Common myeloid progenitor, CD34-positive (primary cell): ENCODE data around the gene PCCA.
"Not testable (repeated sequence)": the region's sequence is repeated elsewhere in the genome, so short reads cannot be mapped to it uniquely, and the experiment has no call there.

Experiments
- CTCF ChIA-PET: fragments of 350-600 bp; sonication (Branson Sonifier 250); formaldehyde crosslinking; loops from one replicate; lab custom pipeline; 2021; ENCODE audit warnings: antibody characterized with exemption; lab: Charles Lee
- POLR2A ChIA-PET: fragments of 350-600 bp; sonication (Branson Sonifier 250); formaldehyde crosslinking; loops from one replicate; lab custom pipeline; 2021; ENCODE audit warnings: antibody characterized with exemption; lab: Charles Lee
- DNase-seq, 3 donors: peaks; one replicate each; pipeline versions ENCODE4 v3.0.0 to v3.0.0-alpha.2; 2013
- H3K27ac ChIP-seq, 2 experiments: 1 replicate in 1 of 2; 2 replicates in 1 of 2; pipeline ENCODE4 v1.7.0; 2013; ENCODE audit warnings: inconsistent platforms in 2 of 2, low read length in 2 of 2, mild to moderate bottlenecking in 2 of 2, low read depth in 1 of 2, moderate library complexity in 1 of 2; ENCODE audit not compliant: severe bottlenecking in 2 of 2, insufficient read depth in 1 of 2, poor library complexity in 1 of 2
- H3K27me3 ChIP-seq, 5 experiments: replicated peaks in 2 of 5; 1 replicate in 3 of 5; 2 replicates in 2 of 5; pipeline versions ENCODE4 v1.6.1 to v1.7.0; 2013; ENCODE audit warnings: low read length in 4 of 5, mild to moderate bottlenecking in 2 of 5, moderate library complexity in 2 of 5, inconsistent platforms in 1 of 5; ENCODE audit not compliant: insufficient read depth in 5 of 5, control insufficient read depth in 4 of 5
- H3K36me3 ChIP-seq, 4 experiments: 1 replicate in 2 of 4; 2 replicates in 2 of 4; pipeline versions ENCODE4 v1.6.1 to v1.7.0; 2013; ENCODE audit warnings: low read length in 3 of 4, control low read depth in 1 of 4, mild to moderate bottlenecking in 1 of 4; ENCODE audit not compliant: control insufficient read depth in 4 of 4, insufficient read depth in 4 of 4
- H3K4me1 ChIP-seq, 4 experiments: 1 replicate in 3 of 4; 2 replicates in 1 of 4; pipeline versions ENCODE4 v1.6.1 to v1.7.1; 2013; ENCODE audit warnings: low read length in 3 of 4, mild to moderate bottlenecking in 3 of 4, control low read depth in 1 of 4, inconsistent platforms in 1 of 4, moderate library complexity in 1 of 4; ENCODE audit not compliant: control insufficient read depth in 4 of 4, insufficient read depth in 4 of 4; ENCODE audit errors: control extremely low read depth in 1 of 4
- H3K4me3 ChIP-seq, 7 experiments: 1 replicate in 4 of 7; 2 replicates in 3 of 7; pipeline versions ENCODE4 v1.5.1 to v1.7.0; 2013; ENCODE audit warnings: mild to moderate bottlenecking in 7 of 7, low read length in 6 of 7, moderate library complexity in 6 of 7, inconsistent platforms in 2 of 7, low read depth in 2 of 7, control low read depth in 1 of 7; ENCODE audit not compliant: insufficient read depth in 4 of 7, control insufficient read depth in 1 of 7; ENCODE audit errors: extremely low read depth in 1 of 7
- H3K9me3 ChIP-seq, 5 experiments: 1 replicate in 4 of 5; 2 replicates in 1 of 5; pipeline versions ENCODE4 v1.6.1 to v1.7.1; 2013; ENCODE audit warnings: low read length in 4 of 5, mild to moderate bottlenecking in 2 of 5, inconsistent platforms in 1 of 5, low read depth in 1 of 5, moderate library complexity in 1 of 5; ENCODE audit not compliant: control insufficient read depth in 4 of 5, insufficient read depth in 2 of 5; ENCODE audit errors: control extremely low read depth in 1 of 5
- WGBS: methylation state at CpG from one replicate; pipeline ENCODE4 v1.1.5; 2013; ENCODE audit not compliant: insufficient coverage; 5-methylcytosine and 5-hydroxymethylcytosine counted together

Gene PCCA

DNA sequence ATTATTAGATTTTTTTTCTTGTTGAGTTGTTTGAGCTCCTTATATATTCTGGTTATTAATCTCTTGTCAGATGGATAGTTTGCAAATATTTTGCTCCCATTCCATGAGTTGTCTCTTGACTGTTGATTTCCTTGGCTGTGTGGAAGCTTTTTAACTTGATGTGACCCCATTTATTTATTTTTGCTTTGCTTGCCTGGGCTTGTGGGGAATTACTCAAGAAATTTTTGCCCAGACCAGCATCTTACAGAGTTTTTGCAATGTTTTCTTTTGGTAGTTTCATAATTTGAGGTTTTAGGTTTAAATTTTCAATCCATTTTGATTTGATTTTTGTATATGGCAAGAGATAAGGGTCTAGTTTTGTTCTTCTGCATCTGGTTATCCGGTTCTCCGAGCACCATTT is 124.7 kb downstream of the PCCA start:
- ChIA-PET POLR2A (no interaction called here), CTCF (no interaction called here)
- peaks cover 3 to 5% (median 4%) of the 10 kb centered on the region in 4 experiments for H3K36me3 ChIP-seq
- no peaks in the 10 kb centered on the region for H3K27me3 ChIP-seq
- no peaks in the 10 kb centered on the region for H3K9me3 ChIP-seq
- H3K4me1 ChIP-seq = peaks cover 0 to 12% (median 0%) of the 10 kb centered on the region in 4 experiments
- no peak overlapping the region for H3K27ac ChIP-seq
- 92% methylated on average over 2 of the region's 2 CpGs for WGBS
- no peak overlapping the region for H3K4me3 ChIP-seq
- DNase-seq = no peak

DNA sequence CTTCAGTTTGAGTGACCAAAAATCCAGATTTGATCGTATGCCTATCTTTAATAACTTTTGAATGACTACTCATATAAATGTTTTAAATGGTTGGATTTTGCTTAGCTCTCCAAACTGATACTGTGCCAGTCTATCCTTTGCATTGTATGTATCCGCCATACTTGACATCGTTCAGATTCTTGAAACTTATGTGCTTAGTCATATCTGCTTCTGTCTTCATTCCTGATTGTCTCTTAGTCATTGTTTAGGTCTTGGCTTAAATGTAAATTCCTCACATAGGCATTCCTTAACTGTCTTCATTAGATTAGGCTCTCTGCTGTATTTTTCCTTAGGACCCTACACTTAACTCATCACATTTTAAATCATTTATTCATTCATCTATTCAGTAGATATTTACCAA is 126.0 kb downstream of the PCCA start:
- H3K4me3 ChIP-seq = no peak overlapping the region
- no peaks in the 10 kb centered on the region for H3K9me3 ChIP-seq
- H3K27ac ChIP-seq = no peak overlapping the region
- DNase-seq = no peak
- CTCF ChIA-PET = interaction anchor here (0.7 kb wide), 1 partner anchor 14 kb away, joined by 3 read pairs; no protein-coding TSS in a partner anchor
- POLR2A ChIA-PET = no interaction called here
- 100% methylated on average over 2 of the region's 3 CpGs for WGBS
- no peaks in the 10 kb centered on the region for H3K27me3 ChIP-seq
- peaks cover 0 to 12% (median 0%) of the 10 kb centered on the region in 4 experiments for H3K4me1 ChIP-seq
- H3K36me3 ChIP-seq = peaks cover 2 to 5% (median 3%) of the 10 kb centered on the region in 4 experiments

DNA sequence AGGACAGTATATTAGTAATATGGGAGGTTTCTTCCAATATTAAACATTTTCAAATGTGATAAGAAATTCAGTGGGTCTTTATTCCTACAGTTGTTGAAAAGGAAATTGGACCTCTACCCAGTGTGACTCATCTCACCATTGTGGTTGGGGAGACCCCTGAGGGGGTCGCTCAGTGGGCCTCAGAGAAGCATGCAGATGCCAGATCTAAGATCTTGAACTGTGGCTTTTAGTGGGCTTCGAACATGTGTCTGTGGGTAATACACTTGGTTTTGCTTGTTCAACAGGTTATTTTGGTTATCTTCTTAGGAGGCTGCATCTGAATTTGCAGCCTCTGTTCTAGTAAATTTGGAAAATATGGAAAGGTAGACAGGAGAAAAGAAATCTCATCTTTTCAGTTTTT is 132.3 kb downstream of the PCCA start:
- ChIA-PET CTCF (no interaction called here), POLR2A (no interaction called here)
- Histone ChIP-seq H3K27ac (no peak overlapping the region), H3K9me3 (no peaks in the 10 kb centered on the region), H3K27me3 (no peaks in the 10 kb centered on the region), H3K4me1 (no peaks in the 10 kb centered on the region), H3K4me3 (no peak overlapping the region), H3K36me3 (peaks cover 0 to 1% (median 0%) of the 10 kb centered on the region in 4 experiments)
- DNase-seq = peak in 2 of 3 donors; percentile 15 to 18
- 88% methylated on average over 1 of the region's 2 CpGs for WGBS

DNA sequence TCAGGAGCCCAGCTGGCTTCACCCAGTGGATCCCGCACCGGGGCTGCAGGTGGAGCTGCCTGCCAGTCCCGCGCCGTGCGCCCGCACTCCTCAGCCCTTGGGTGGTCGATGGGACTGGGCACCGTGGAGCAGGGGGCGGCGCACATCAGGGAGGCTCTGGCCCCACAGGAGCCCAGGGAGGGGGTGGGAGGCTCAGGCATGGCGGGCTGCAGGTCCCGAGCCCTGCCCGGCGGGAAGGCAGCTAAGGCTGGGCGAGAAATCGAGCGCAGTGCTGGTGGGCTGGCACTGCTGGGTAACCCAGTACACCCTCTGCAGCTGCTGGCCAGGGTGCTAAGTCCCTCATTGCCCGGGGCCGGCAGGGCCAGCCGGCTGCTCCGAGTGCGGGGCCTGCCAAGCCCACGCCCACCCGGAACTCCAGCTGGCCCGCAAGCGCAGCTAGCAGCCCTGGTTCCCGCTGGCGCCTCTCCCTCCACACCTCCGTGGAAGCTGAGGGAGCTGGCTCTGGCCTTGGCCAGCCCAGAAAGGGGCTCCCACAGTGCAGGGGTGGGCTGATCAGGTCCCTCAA is 135.2 kb downstream of the PCCA start:
- POLR2A ChIA-PET, DNase-seq, H3K27me3 ChIP-seq, H3K4me1 ChIP-seq, H3K27ac ChIP-seq, H3K9me3 ChIP-seq, H3K36me3 ChIP-seq, H3K4me3 ChIP-seq: not testable (repeated sequence)
- 95% methylated on average over 13 of the region's 30 CpGs for WGBS
- CTCF ChIA-PET = interaction anchor here (1.6 kb wide), 1 partner anchor 10 kb away, joined by 4 read pairs; no protein-coding TSS in a partner anchor

DNA sequence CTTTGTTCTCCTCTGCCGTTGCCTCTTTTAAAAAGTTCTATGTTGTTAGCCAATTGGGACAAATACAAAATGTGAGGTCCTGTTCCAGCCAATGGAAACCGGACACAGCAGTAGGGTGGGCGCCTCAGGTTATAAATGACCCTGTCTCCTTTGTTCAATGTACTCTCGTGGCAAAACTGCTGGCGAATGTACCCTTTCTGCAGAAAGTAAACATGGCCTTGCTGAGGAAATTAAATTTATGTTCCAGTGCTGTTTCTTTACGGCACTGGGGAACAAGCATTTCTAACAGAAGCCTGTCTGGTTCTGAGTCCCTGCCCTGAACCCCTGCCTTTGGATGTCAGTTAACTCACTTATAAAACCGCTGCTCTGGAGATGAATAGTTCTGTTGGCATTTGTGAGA is 140.7 kb downstream of the PCCA start:
- H3K4me1 ChIP-seq = peaks cover 0 to 9% (median 3%) of the 10 kb centered on the region in 4 experiments
- ChIA-PET POLR2A (no interaction called here), CTCF (no interaction called here)
- DNase-seq = no peak
- H3K27me3 ChIP-seq = no peaks in the 10 kb centered on the region
- no peak overlapping the region for H3K4me3 ChIP-seq
- H3K27ac ChIP-seq = no peak overlapping the region
- no peaks in the 10 kb centered on the region for H3K9me3 ChIP-seq
- 98% methylated on average over 6 of the region's 7 CpGs for WGBS
- H3K36me3 ChIP-seq = no peaks in the 10 kb centered on the region

DNA sequence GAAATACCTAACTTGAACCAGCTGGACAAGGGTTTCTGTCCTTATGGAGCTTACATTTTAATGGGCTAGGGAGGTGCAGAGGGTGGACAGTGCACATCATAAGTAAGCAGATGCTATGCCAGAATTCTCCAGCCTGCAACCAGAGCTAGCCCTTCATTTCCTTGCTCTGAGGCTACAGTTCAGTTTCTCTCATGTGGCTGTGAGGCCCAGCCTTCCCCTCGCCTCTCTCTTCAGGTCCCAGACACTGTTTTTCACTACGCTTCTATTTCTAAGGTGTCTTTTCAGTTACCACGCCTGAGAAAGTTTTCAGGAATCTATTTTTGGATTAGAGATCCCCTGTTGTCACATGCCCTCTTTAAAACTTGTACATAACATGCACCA is 141.9 kb downstream of the PCCA start:
- CTCF ChIA-PET = interaction anchor here (1.8 kb wide), 1 partner anchor 238 kb away, joined by 3 read pairs; no protein-coding TSS in a partner anchor
- Histone ChIP-seq H3K4me1 (peaks cover 0 to 18% (median 7%) of the 10 kb centered on the region in 4 experiments), H3K27me3 (no peaks in the 10 kb centered on the region), H3K36me3 (no peaks in the 10 kb centered on the region), H3K4me3 (no peak overlapping the region), H3K9me3 (no peaks in the 10 kb centered on the region), H3K27ac (no peak overlapping the region)
- POLR2A ChIA-PET = no interaction called here
- 94% methylated on average over 3 of the region's 3 CpGs for WGBS
- DNase-seq = no peak

DNA sequence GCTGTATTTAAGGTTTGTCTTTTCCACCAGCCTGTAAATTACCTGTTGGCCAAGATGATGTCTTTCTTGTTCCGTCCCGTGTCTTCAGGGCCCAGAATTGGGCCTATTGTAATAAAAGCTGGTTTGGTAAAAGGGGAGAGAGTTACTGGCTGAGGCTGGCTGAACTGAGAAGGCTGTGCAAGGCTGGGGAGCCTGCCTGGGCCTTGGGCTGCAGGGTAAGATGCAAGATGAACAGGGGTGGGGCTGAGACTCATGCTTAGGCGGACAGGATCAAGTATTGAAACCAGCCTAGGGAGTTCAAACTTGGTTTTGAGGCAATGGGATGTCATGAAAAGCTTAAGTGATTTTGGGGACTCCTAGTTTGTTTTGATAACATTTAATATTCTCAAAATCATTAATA is 142.3 kb downstream of the PCCA start:
- DNase-seq = no peak
- POLR2A ChIA-PET = no interaction called here
- peaks cover 0 to 19% (median 8%) of the 10 kb centered on the region in 4 experiments for H3K4me1 ChIP-seq
- no peaks in the 10 kb centered on the region for H3K36me3 ChIP-seq
- no peak overlapping the region for H3K27ac ChIP-seq
- no peaks in the 10 kb centered on the region for H3K9me3 ChIP-seq
- 95% methylated on average over 3 of the region's 3 CpGs for WGBS
- no peak overlapping the region for H3K4me3 ChIP-seq
- no peaks in the 10 kb centered on the region for H3K27me3 ChIP-seq
- CTCF ChIA-PET = interaction anchor here (1.5 to 1.8 kb wide), 2 partner anchors 47 to 238 kb away, joined by 3 to 4 read pairs; no protein-coding TSS in a partner anchor
